Nephron progenitor cell (in vitro differentiated cells): Measurements from ENCODE around the gene ADAMTS15.

Experiments
- DNase-seq: peaks from one replicate; pipeline ENCODE4 v3.0.0; 2021
- H3K27ac Mint-ChIP-seq: 2 replicates; pipeline ENCODE4 v1.8.0; 2021; ENCODE audit warnings: mild to moderate bottlenecking, moderate library complexity, mixed read lengths
- H3K27me3 Mint-ChIP-seq: 2 replicates; pipeline ENCODE4 v1.8.0; 2021; ENCODE audit warnings: mild to moderate bottlenecking, low read depth, mixed read lengths; ENCODE audit not compliant: poor library complexity
- H3K36me3 Mint-ChIP-seq: 2 replicates; pipeline ENCODE4 v1.8.0; 2021; ENCODE audit warnings: low read depth, mixed read lengths
- H3K4me1 Mint-ChIP-seq: 2 replicates; pipeline ENCODE4 v1.8.0; 2021; ENCODE audit warnings: mixed read lengths
- H3K4me3 Mint-ChIP-seq: 2 replicates; pipeline ENCODE4 v1.8.0; 2021; ENCODE audit warnings: mild to moderate bottlenecking, moderate library complexity, mixed read lengths
- H3K9me3 Mint-ChIP-seq: 2 replicates; pipeline ENCODE4 v1.8.0; 2021; ENCODE audit warnings: mild to moderate bottlenecking, moderate library complexity, mixed read lengths
- CTCF ChIP-seq: fragments of 200-600 bp; sonication (generic); IDR thresholded peaks from 2 replicates; pipeline ENCODE4 v1.5.0; 2021; ENCODE audit warnings: antibody characterized with exemption

ADAMTS15 gene

DNA sequence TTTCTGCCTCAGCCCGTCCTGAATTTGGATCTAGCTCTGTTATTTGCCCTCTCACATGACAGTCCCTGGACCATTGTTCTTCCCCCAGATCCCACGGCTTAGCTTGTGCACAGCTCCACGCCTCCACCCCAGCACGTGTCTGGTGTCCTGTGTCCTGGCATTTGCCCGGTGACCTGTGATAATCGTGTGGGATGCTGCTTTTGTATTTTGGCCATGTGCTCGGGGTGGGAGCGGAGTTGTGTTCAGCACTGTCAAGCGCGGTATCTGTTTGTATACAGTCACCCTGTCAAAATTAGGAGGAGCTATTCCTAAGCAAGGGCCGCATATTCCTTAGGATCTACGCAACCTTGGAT is 31.9 kb upstream of the ADAMTS15 start:
- Mint-ChIP-seq H3K9me3 (no peaks in the 10 kb centered on the region), H3K27ac (no peak overlapping the region), H3K27me3 (peaks cover 47% of the 10 kb centered on the region), H3K4me3 (no peak overlapping the region), H3K4me1 (peaks cover 50% of the 10 kb centered on the region), H3K36me3 (no peaks in the 10 kb centered on the region)
- DNase-seq = no peak
- no peak for TF ChIP-seq CTCF

- H3K4me3 Mint-ChIP-seq = no peak overlapping the region
- H3K27me3 Mint-ChIP-seq = peaks cover 46% of the 10 kb centered on the region
- no peak overlapping the region for H3K27ac Mint-ChIP-seq
- no peak for DNase-seq
- no peaks in the 10 kb centered on the region for H3K36me3 Mint-ChIP-seq
- no peak for TF ChIP-seq CTCF
- H3K9me3 Mint-ChIP-seq = no peaks in the 10 kb centered on the region
- peaks cover 50% of the 10 kb centered on the region for H3K4me1 Mint-ChIP-seq
Measured at GRCh38 chr11:130416906-130417305, 31.5 kb upstream of the ADAMTS15 start.

DNA sequence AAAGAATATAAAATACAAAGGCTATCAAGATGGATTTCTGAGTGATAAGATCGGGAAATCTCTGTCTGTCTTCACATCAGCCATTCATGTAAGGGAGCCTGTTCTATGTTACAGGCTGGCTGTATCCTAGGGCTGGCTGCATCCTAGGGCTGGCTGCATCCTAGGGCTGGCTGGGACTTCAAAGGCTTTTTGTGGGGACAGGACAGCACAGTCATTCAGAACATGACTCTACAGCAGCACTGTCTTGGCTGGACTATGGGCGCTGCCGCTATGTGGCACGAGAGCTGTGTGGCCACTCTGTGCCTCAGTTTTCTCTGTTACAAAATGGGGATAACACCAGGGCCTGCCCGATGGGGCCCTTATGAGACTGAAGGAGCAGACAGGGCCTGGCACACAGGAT is 30.2 kb upstream of the ADAMTS15 start:
- no peak for DNase-seq
- Mint-ChIP-seq H3K4me1 (peaks cover 44% of the 10 kb centered on the region), H3K36me3 (no peaks in the 10 kb centered on the region), H3K27ac (no peak overlapping the region), H3K9me3 (no peaks in the 10 kb centered on the region), H3K4me3 (no peak overlapping the region), H3K27me3 (peaks cover 46% of the 10 kb centered on the region)
- no peak for TF ChIP-seq CTCF

DNA sequence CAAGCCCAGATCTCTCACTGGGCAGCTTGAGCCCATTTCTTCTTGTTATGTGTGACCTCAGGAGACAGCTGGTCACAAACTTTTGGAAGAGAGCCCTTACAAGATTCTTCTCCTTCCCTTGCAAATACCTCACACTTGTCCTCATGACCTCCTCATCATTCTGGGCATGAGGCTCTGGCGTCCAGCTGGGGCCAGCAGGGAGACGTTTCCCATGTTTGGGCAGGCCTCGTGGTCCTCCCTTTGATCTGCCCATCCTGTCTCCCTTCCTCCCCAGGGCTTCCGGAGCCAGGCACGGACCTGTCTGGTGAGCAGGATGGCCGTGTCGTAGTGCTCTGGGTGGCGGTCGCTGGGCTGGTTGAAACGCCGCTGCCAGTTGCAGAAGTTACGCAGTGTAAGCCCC is 29.7 kb upstream of the ADAMTS15 start:
- Mint-ChIP-seq H3K36me3 (no peaks in the 10 kb centered on the region), H3K27me3 (peaks cover 48% of the 10 kb centered on the region), H3K4me1 (peaks cover 39% of the 10 kb centered on the region), H3K4me3 (no peak overlapping the region), H3K27ac (no peak overlapping the region), H3K9me3 (no peaks in the 10 kb centered on the region)
- DNase-seq = no peak
- TF ChIP-seq CTCF = no peak

GRCh38 chr11:130420478-130421198 is 27.8 kb upstream of the ADAMTS15 start:
- Mint-ChIP-seq H3K27ac (no peak overlapping the region), H3K4me3 (no peak overlapping the region), H3K27me3 (peaks cover 65% of the 10 kb centered on the region)

More at GRCh38 chr11:130420478-130421198, 27.8 kb upstream of the ADAMTS15 start:
- no peaks in the 10 kb centered on the region for H3K36me3 Mint-ChIP-seq
- H3K4me1 Mint-ChIP-seq = peaks cover 22% of the 10 kb centered on the region
- H3K9me3 Mint-ChIP-seq = no peaks in the 10 kb centered on the region
- DNase-seq = no peak
- no peak for TF ChIP-seq CTCF
